GM12891 (cell line): ENCODE data around the gene ZNF541. TPM values are rescaled to one million over a fixed set of nuclear protein-coding genes. Genes with fewer than 3 reads are reported as not detected.

ENCODE experiments used
- DNase-seq: peaks from one replicate; pipeline ENCODE4 v3.0.0; 2011; ENCODE audit warnings: low spot score; ENCODE audit not compliant: insufficient read length
- FAIRE-seq: peaks from 2 replicates; lab custom pipeline; 2011; peaks lifted over from hg19 to GRCh38; lab: Jason Lieb, UNC
- PAX5 ChIP-seq: IDR thresholded peaks from 2 replicates; pipeline ENCODE4 v1.6.1; 2011; ENCODE audit warnings: low read length, moderate library complexity, mild to moderate bottlenecking; ENCODE audit not compliant: insufficient read depth, severe bottlenecking
- POLR2A ChIP-seq: IDR thresholded peaks from 2 replicates; pipeline ENCODE4 v1.6.1; 2011; ENCODE audit warnings: low read depth, low read length, control low read depth
- POLR2AphosphoS5 ChIP-seq: IDR thresholded peaks from 2 replicates; pipeline ENCODE4 v1.6.1; 2011; ENCODE audit warnings: low read depth, low read length, control low read depth
- POU2F2 ChIP-seq: IDR thresholded peaks from 2 replicates; pipeline ENCODE4 v1.6.1; 2011; ENCODE audit warnings: low read depth, mild to moderate bottlenecking, control low read depth, low read length, moderate library complexity
- SPI1 ChIP-seq: IDR thresholded peaks from 2 replicates; pipeline ENCODE4 v1.6.1; 2011; ENCODE audit warnings: low read depth, low read length, control low read depth
- TAF1 ChIP-seq: IDR thresholded peaks from 2 replicates; pipeline ENCODE4 v1.6.1; 2011; ENCODE audit warnings: low read depth, low read length, control low read depth
- polyA plus RNA-seq: library from polyadenylated mRNA; unstranded; fragments of >200 nt; gene quantifications from one replicate; pipeline ENCODE4 v1.2.1, GENCODE V29; 2012; ENCODE audit warnings: low read depth, missing spikeins, inconsistent platforms; ENCODE audit not compliant: missing spikeins

The ZNF541 gene
- 0.06 TPM for polyA plus RNA-seq

- FAIRE-seq = no peak
- peak; percentile 23 for DNase-seq
- TF ChIP-seq TAF1 = no peak
- no peak for TF ChIP-seq POU2F2
- TF ChIP-seq SPI1 = no peak
- TF ChIP-seq POLR2A = no peak
- no peak for TF ChIP-seq POLR2AphosphoS5
Measured at GRCh38 chr19:47573071-47574026, at the start of gene ZNF541. ZNF541 (minus strand) TSS chr19:47573148; CDS start chr19:47555856, 17,292 bp downstream.

GRCh38 chr19:47619763-47620162 lies 46.8 kb upstream of the ZNF541 start:
- no peak for FAIRE-seq
- no peak for DNase-seq
- TF ChIP-seq PAX5 (no peak), SPI1 (no peak), POU2F2 (no peak), POLR2A (no peak), POLR2AphosphoS5 (no peak), TAF1 (no peak)

GRCh38 chr19:47618771-47619170 lies 45.8 kb upstream of the ZNF541 start:
- no peak for DNase-seq
- TF ChIP-seq SPI1 = no peak
- no peak for TF ChIP-seq POU2F2
- no peak for TF ChIP-seq TAF1
- no peak for TF ChIP-seq POLR2A
- no peak for TF ChIP-seq PAX5
- TF ChIP-seq POLR2AphosphoS5 = no peak
- no peak for FAIRE-seq

- FAIRE-seq = no peak
- no peak for DNase-seq
- TF ChIP-seq SPI1 = no peak
- TF ChIP-seq PAX5 = no peak
- no peak for TF ChIP-seq POLR2AphosphoS5
- TF ChIP-seq POU2F2 = no peak
- TF ChIP-seq POLR2A = no peak
- TF ChIP-seq TAF1 = no peak
Measured at GRCh38 chr19:47615714-47616113, 42.8 kb upstream of the ZNF541 start.

GRCh38 chr19:47615230-47615629 lies 42.3 kb upstream of the ZNF541 start:
- TF ChIP-seq TAF1 = no peak
- TF ChIP-seq POLR2A = no peak
- TF ChIP-seq SPI1 = peak; percentile 79
- no peak for TF ChIP-seq POU2F2

GRCh38 chr19:47614559-47614958 lies 41.6 kb upstream of the ZNF541 start:
- no peak for TF ChIP-seq POU2F2
- TF ChIP-seq SPI1 = no peak
- no peak for TF ChIP-seq POLR2AphosphoS5
- TF ChIP-seq TAF1 = no peak
- TF ChIP-seq POLR2A = no peak
- no peak for TF ChIP-seq PAX5
- DNase-seq (no peak), FAIRE-seq (no peak)

More at GRCh38 chr19:47615230-47615629, 42.3 kb upstream of the ZNF541 start:
- FAIRE-seq (no peak), DNase-seq (no peak)

- DNase-seq = no peak
- TF ChIP-seq SPI1 (no peak), PAX5 (no peak), POLR2A (no peak), POLR2AphosphoS5 (no peak), POU2F2 (no peak), TAF1 (no peak)
- FAIRE-seq = no peak
Measured at GRCh38 chr19:47614021-47614295, 41.0 kb upstream of the ZNF541 start.

- FAIRE-seq = no peak
- DNase-seq = no peak
Measured at GRCh38 chr19:47613165-47614020, 40.4 kb upstream of the ZNF541 start.

GRCh38 chr19:47610902-47611301 lies 38.0 kb upstream of the ZNF541 start:
- TF ChIP-seq TAF1 = no peak
- DNase-seq (no peak), FAIRE-seq (no peak)

More at GRCh38 chr19:47613165-47614020, 40.4 kb upstream of the ZNF541 start:
- no peak for TF ChIP-seq POLR2AphosphoS5
- no peak for TF ChIP-seq PAX5
- TF ChIP-seq POU2F2 = no peak
- no peak for TF ChIP-seq SPI1
- no peak for TF ChIP-seq TAF1
- no peak for TF ChIP-seq POLR2A
